Esophagus squamous epithelium (tissue), 5 donors: ENCODE data around the gene ZSCAN21. TPM values are rescaled to one million over a fixed set of nuclear protein-coding genes. Genes with fewer than 3 reads are reported as not detected.

Experiments
- DNase-seq: peaks from one replicate; lab custom pipeline; 2025; lab: John Stamatoyannopoulos, UW
- H3K27ac ChIP-seq, 4 donors: fragments of 200-600 bp; sonication (generic); one replicate each; pipeline ENCODE4 v1.5.1; 2016 to 2019; ENCODE audit warnings: mild to moderate bottlenecking in 1 of 4
- H3K27me3 ChIP-seq, 4 donors: fragments of 200-600 bp; sonication (generic); 1 replicate in 3 of 4; 2 replicates in 1 of 4; pipeline versions ENCODE4 v1.5.1 to v1.6.0; 2017 to 2021; ENCODE audit warnings: antibody characterized with exemption in 1 of 4
- H3K36me3 ChIP-seq, 3 donors: fragments of 200-600 bp; sonication (generic); one replicate each; pipeline ENCODE4 v1.5.1; 2016 to 2019
- H3K4me1 ChIP-seq, 3 donors: fragments of 200-600 bp; sonication (generic); one replicate each; pipeline ENCODE4 v1.5.1; 2017 to 2019
- H3K4me3 ChIP-seq, 4 donors: fragments of 200-600 bp; sonication (generic); 1 replicate in 3 of 4; 2 replicates in 1 of 4; pipeline ENCODE4 v1.5.1; 2016 to 2019; ENCODE audit warnings: mild to moderate bottlenecking in 2 of 4, moderate library complexity in 1 of 4
- H3K9me3 ChIP-seq, 3 donors: fragments of 200-600 bp; sonication (generic); one replicate each; pipeline ENCODE4 v1.5.1; 2016 to 2019
- CTCF ChIP-seq, 6 experiments: fragments of 450-650 bp in 4 of 6; fragments of 200-600 bp in 2 of 6; sonication (generic) in 2 of 6; IDR thresholded peaks; one replicate each; pipeline ENCODE4 v1.5.1; 2016 to 2019; ENCODE audit warnings: antibody characterized with exemption in 6 of 6, mild to moderate bottlenecking in 4 of 6, moderate library complexity in 4 of 6
- POLR2A ChIP-seq, 4 donors: fragments of 450-650 bp; IDR thresholded peaks; one replicate each; pipeline ENCODE4 v1.6.1; 2017; ENCODE audit warnings: antibody characterized with exemption in 4 of 4, mild to moderate bottlenecking in 4 of 4, moderate library complexity in 3 of 4
- WGBS, 2 donors: methylation state at CpG; one replicate each; pipeline ENCODE4 v1.1.5; 2018; 5-methylcytosine and 5-hydroxymethylcytosine counted together
- intact Hi-C: fragments of 100-400 bp; cut with DNase I; formaldehyde crosslinking; loops from one replicate; pipeline ENCODE4 v1.15.0; 2022
- total RNA-seq, 4 donors: library from RNA; depleted of rRNA; stranded (reverse); fragments of >200 nt; gene quantifications; one replicate each; pipeline ENCODE4 v1.1.0, GENCODE V29; 2016
- donor health status: DM: yes; HTN: yes; CAD: no.

ZSCAN21 gene
- total RNA-seq, 4 donors from 2014 or later, result 3.7 to 12.0 (median 8.0) TPM

- intact Hi-C loops, result loop anchor here (5.0 kb wide), 1 partner anchor 61 kb away; no protein-coding TSS in a partner anchor
- peaks cover 6 to 19% (median 12%) of the 10 kb centered on the region in 3 donors for H3K36me3 ChIP-seq
- H3K27ac ChIP-seq, result no peak overlapping the region
- 15 to 43% methylated on average over 3 of the region's 3 CpGs for WGBS, 2 donors
- peaks cover 11 to 46% (median 13%) of the 10 kb centered on the region in 3 donors for H3K4me1 ChIP-seq
- H3K27me3 ChIP-seq, result no peaks in the 10 kb centered on the region
- H3K9me3 ChIP-seq, result no peaks in the 10 kb centered on the region
- DNase-seq, result no peak
- TF ChIP-seq POLR2A (IDR thresholded peaks at IDR 0.05), result no peak
- TF ChIP-seq CTCF (IDR thresholded peaks at IDR 0.05), result peak in 5 of 6 experiments; percentile 17 to 69 (median 40)
- no peak overlapping the region for H3K4me3 ChIP-seq
Measured at GRCh38 chr7:100053215-100053614, 3.6 kb downstream of the ZSCAN21 start.

GRCh38 chr7:100057006-100057405 lies 7.4 kb downstream of the ZSCAN21 start:
- Histone ChIP-seq H3K36me3 (peaks cover 6 to 57% (median 12%) of the 10 kb centered on the region in 3 donors), H3K4me3 (no peak overlapping the region), H3K9me3 (no peaks in the 10 kb centered on the region), H3K27ac (no peak overlapping the region), H3K4me1 (peaks cover 0 to 20% (median 0%) of the 10 kb centered on the region in 3 donors), H3K27me3 (no peaks in the 10 kb centered on the region)
- 89 to 90% methylated on average over 5 to 7 of the region's 10 CpGs for WGBS, 2 donors
- no peak for DNase-seq
- TF ChIP-seq POLR2A (IDR thresholded peaks at IDR 0.05) (no peak), CTCF (IDR thresholded peaks at IDR 0.05) (no peak)
- intact Hi-C loops, result no loop called here

GRCh38 chr7:100059251-100059739 lies 9.7 kb downstream of the ZSCAN21 start:
- intact Hi-C loops, result no loop called here
- WGBS, 2 donors, result 83% methylated on average over 2 to 5 of the region's 5 CpGs

GRCh38 chr7:100061518-100062193 lies 12.1 kb downstream of the ZSCAN21 start:
- intact Hi-C loops, result loop anchor here (10.0 kb wide), 1 partner anchor 137 kb away; the partner anchor contains the start of gene GJC3
- peaks cover 0 to 8% (median 0%) of the 10 kb centered on the region in 3 donors for H3K4me1 ChIP-seq
- peaks cover 6 to 88% (median 22%) of the 10 kb centered on the region in 3 donors for H3K36me3 ChIP-seq

More at GRCh38 chr7:100059251-100059739, 9.7 kb downstream of the ZSCAN21 start:
- no peaks in the 10 kb centered on the region for H3K9me3 ChIP-seq
- peaks cover 6 to 80% (median 21%) of the 10 kb centered on the region in 3 donors for H3K36me3 ChIP-seq
- TF ChIP-seq POLR2A (IDR thresholded peaks at IDR 0.05), result no peak
- no peak for TF ChIP-seq CTCF (IDR thresholded peaks at IDR 0.05)
- no peak overlapping the region for H3K4me3 ChIP-seq
- H3K27me3 ChIP-seq, result no peaks in the 10 kb centered on the region
- H3K4me1 ChIP-seq, result peaks cover 0 to 8% (median 0%) of the 10 kb centered on the region in 3 donors
- no peak for DNase-seq
- H3K27ac ChIP-seq, result no peak overlapping the region

More at GRCh38 chr7:100061518-100062193, 12.1 kb downstream of the ZSCAN21 start:
- Histone ChIP-seq H3K9me3 (no peaks in the 10 kb centered on the region), H3K4me3 (no peak overlapping the region), H3K27ac (no peak overlapping the region), H3K27me3 (no peaks in the 10 kb centered on the region)
- 91 to 92% methylated on average over 11 of the region's 11 CpGs for WGBS, 2 donors
- TF ChIP-seq POLR2A (IDR thresholded peaks at IDR 0.05) (no peak), CTCF (IDR thresholded peaks at IDR 0.05) (no peak)
- no peak for DNase-seq
